NCI-H748 treated with DMSO at 0.1 percent for 48 hours (cell line): ENCODE measurements around the gene ZNF429.
"Not testable (repeated sequence)": the region's sequence is repeated elsewhere in the genome, so short reads cannot be mapped to it uniquely, and the experiment has no call there.

ENCODE experiments used
- DNase-seq: peaks from one replicate; lab custom pipeline; 2025; lab: John Stamatoyannopoulos, UW

The ZNF429 gene

DNA sequence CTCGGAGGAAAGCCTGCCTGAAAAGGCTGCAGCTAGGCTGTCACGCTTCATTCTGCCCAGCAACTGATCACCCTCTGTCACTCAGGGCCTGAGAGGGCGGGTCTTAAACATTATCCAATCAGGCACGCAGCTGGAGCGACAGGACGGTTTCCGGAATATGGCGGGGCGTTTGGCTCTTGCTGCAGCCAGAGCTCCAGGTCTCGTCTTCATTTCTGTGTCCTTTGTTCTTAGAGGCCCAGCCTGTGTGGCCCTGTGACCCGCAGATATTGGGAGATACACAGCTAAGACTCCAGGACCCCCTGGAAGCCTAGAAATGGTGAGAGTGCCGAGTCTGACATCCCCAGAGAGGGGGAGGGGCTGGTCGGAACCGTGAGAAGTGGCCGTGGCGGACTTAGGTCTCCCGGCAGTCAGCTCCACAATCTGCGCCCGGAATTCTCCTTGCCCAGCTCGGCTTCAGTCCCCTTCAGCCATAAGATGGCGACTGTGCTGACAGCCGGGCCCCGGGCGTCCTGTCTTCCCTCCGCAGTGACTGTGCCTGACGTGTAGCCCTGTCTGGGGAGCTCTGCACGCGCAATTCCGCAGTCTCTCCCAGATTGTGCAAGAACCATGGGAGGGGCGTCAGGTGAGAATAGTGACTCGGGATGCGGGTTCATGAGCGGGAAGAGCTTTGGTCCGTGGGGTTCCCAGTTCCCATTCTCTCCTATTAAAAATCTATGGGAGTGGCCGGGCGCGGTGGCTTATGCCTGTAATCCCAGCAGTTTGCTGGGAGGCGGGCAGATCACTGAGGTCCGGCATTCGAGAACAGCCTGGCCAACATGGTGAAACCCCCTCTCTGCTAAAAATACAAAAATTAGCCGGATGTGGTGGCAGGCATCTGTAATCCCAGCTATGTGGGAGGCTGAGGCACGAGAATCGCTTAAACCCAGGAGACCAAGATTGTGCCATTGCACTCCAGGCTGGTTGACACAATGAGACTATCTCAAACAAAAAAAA, at the start of gene ZNF429:
Gene ZNF429 (plus strand): TSS at position 144 of the 993 bp plus-strand sequence. CDS start 170 bp downstream, at position 314.
- DNase-seq: peak; percentile 77

DNA sequence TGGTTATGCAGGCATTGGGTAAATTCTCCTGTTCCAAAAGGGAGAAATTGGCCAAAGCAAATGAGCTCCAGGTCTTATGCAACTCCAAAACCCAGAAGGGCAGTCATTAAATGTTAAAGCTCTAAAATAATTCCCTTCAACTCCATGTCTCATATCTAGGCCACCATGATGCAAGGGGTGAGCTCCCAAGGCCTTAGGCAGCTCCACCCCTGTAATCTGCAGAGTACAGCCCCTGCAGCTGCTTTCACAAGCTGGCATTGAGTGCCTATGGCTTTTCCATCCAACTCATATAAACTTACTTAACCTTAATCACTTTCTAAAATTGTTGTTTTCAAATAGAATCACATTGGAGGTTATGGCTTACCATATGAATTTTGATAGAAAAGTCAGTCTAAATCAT, 44.7 kb upstream of the ZNF429 start:
- DNase-seq: no peak

GRCh38 chr19:21462540-21462939, 42.9 kb upstream of the ZNF429 start:
- DNase-seq: no peak

DNA sequence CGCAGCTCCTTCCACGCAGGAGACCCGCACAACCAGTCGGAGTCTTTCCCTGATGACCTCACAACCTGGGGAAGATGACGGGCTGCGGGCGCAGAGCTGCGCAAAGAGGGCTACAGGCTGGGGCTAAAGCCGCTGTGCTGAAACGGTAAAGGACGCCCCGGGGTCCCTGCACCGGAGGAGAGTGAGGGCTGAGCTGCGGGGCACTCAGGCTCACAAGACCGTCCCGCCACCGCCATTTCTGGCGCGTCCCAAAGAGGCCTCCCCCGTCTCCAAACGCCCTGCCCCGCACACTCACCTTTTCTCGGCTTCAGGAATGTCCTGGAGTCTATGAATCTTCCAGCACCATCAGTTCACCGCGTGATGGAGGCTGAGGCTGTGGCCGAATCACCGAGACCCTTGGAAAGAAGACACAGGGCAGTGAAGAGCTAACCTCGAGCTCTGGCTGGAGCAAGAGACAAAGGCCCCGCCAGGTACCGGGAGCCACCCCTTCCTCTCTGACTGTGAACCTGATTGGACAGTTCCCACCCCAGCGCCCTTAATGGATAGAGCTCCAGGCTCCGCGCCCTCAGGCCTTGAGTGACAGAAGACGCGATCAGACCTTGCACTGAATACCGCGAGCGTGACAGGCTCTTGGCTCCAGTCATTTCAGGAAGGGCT, 41.8 kb upstream of the ZNF429 start:
- DNase-seq: peak; percentile 7

DNA sequence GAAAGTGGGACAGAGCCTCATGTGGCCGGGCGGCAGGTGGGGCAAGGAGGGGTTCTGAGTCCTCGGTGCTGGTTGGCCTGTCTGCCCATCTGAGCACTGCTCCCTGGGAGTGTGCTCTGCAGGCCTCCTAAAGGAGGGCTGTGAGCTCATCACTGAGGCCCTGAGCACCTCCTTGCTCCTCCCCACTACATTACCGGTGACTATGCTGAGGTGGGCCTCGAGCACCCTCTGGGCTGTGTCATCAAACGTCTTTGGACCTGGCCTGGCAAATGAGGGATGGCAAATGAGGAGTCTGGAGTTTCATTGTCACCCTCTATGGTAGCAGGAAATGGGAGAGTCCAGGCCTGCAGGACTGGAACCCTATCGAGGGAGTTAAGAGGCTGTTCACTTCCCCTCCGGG, 38.8 kb upstream of the ZNF429 start:
- DNase-seq: no peak

DNA sequence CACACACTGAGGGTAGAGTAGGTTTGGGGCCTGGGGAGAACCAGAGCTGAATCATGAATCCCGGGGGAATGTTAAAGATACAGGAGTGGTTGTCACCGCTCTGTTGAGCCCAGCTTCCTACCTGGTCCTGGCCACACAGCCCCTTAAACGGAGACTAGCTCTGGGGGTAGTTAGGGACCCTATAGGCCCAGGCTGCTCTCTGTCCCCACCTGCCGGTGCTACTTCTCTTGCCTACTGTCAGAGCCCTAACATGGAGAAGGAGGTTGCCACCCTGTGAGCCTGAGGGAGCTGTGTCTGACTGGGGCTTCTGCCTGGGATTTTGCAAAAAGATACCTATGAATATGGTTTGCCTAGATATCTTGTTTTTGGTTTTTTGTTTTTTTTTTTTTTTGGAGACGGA, 36.6 kb upstream of the ZNF429 start:
- no peak for DNase-seq

- no peak for DNase-seq
These were observed 32.9 kb upstream of the ZNF429 start for GRCh38 chr19:21472507-21472906.

DNA sequence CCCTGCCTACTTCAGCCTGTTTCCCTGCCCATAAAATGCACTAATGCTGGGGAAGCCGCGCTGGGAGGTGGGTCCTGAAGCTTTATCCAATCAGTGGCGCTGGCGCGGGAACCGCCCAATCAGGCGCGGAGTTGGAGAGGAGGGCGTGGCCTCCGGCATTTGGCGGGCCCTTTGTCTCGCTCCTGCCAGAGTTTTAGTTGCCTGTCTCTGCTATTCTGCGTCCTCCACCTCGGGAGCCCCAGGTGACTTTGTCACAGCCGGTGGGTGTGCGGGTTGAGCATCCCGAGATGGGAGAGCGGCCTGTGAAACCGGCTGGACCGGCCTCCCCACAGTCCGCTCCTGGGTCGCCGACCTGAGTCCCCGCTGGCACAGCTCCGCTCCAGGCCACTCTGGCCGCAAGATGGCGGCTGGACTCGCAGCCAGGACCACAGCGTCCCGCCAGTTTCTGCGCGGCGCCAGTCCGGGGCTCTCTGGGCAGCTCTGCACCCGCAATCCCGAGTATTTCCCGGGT, 30.7 kb upstream of the ZNF429 start:
- DNase-seq: peak; percentile 27

GRCh38 chr19:21482361-21482760, 23.0 kb upstream of the ZNF429 start:
- not testable (repeated sequence) for DNase-seq

GRCh38 chr19:21482863-21483276, 22.5 kb upstream of the ZNF429 start:
- peak; percentile 16 for DNase-seq

DNA sequence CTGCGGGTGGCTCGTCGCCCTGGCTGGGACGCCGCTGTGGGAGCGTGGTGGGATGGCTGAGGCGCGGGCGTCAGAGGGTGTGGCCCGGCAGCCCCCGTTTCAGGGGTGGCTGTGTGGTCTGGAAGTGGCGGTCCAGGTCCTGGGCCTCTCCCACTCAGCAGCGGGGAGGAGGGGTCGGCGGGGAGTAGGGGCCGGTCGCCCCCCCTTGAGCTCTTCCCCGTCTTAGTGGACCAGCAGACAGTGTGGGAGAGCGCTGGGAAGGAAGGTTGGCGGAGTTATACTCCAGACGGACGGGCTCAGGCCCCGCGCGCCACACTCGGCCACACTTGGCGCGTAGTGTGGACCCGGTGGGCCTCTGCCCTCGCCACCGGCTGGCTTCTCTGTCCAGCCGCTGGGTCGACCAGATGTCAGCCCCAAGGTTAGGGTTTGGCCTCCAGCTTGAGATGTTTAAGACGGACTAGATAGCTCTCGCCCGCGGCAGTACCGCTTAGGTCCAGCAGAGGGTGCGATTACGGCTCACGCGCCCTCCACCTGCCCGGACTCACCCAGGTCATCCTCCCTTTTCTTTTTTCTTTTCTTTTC, 21.7 kb upstream of the ZNF429 start:
- DNase-seq: no peak

DNA sequence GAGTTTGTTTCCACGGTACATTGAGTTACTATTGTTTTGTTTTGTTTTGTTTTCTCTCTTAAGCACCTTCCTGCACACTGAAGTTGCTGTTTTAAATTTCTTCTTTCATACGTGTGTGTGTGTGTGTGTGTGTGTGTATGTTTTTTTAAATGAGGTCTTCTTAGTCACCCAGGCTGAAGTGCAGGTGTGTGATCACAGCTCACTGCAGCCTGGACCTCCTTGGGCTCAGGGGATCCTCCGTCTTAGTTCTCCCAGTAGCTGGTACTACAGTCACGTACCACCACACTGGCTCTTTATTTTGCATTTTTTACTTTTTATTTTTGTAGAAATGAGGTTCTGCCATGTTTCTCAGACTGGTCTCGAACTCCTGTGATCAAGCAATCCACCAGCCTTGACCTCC, 20.8 kb upstream of the ZNF429 start:
- no peak for DNase-seq

- no peak for DNase-seq
These were observed 19.5 kb upstream of the ZNF429 start for GRCh38 chr19:21485926-21486325.

DNA sequence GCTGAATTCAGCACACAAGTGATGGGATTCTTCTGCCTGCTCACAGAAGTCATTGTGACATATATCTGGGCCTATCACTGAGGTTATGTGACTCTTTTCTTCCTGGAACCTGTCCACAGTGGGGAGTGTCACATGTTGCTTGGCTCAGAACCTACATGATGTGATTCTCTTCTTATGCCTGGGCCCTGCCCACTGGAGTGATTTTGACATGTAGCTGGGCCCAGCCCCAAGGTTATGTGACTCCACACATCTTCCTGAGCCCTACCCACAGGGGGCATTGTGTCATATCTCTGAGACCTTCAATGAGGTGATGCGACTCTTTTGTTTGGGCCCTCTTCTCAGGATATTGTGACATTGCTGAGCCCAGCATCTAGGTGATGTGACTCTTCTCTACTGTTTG, 17.4 kb upstream of the ZNF429 start:
- no peak for DNase-seq

DNA sequence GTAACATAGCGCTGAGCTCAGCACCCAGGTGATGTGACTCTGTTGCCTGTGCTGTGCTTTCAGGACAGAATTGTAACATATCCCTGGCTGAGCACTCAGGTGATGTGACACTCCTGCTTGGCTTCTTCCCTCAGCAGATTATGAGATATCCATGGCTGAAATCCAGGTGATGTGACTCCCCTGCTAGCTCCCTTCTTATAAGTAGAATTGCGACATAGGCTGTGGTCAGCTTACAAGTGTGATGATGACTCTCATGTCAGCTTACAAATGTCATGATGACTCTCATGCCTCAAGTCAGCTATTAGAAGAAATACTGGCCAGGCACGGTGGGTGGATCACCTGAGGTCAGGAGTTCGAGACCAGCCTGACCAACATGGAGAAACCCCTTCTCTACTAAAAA, 14.3 kb upstream of the ZNF429 start:
- no peak for DNase-seq

- no peak for DNase-seq
These were observed 12.2 kb upstream of the ZNF429 start for GRCh38 chr19:21492947-21493906.

- no peak for DNase-seq
These were observed 8.5 kb upstream of the ZNF429 start for GRCh38 chr19:21496876-21497275.

GRCh38 chr19:21498651-21499050, 6.8 kb upstream of the ZNF429 start:
- no peak for DNase-seq

DNA sequence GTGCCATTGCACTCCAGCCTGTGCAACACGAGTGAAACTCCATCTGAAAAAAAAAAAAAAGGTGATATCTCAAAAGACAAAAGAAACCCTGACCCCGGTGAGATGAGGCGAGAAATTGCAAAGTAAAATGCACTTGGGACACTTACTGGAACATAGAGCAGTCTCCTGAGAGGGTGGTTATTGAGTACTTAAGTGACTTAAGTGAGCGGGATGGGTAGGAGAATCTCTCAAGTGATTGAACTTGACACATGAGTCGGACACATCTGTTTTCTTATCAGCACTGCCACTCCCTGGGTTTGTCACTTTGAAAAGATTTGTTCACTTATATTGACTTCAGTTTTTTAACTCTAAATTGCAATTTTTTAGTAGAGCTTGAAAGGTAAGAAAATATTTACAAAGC, 2.8 kb downstream of the ZNF429 start:
- no peak for DNase-seq

DNA sequence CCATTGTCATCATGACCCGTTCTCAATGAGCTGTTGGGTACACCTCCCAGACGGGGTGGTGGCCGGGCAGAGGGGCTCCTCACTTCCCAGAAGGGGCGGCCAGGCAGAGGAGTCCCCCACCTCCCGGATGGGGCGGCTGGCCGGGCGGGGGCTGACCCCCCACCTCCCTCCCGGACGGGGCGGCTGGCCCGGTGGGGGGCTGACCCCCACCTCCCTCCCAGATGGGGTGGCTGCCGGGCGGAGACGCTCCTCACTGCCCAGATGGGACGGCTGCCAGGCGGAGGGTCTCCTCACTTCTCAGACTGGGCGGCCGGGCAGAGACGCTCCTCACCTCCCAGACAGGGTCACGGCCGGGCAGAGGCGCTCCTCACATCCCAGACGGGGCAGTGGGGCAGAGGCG, 5.7 kb downstream of the ZNF429 start:
- not testable (repeated sequence) for DNase-seq

- DNase-seq: not testable (repeated sequence)
These were observed 7.2 kb downstream of the ZNF429 start for GRCh38 chr19:21512609-21513008.
